Cardiac fibroblast (primary cell): Measurements from ENCODE around the gene TMEM100.
A peak's percentile ranks its signal among the peaks of the same experiment; 100 is the strongest.

Source experiments
- DNase-seq, 2 donors: peaks; one replicate each; pipeline versions ENCODE4 v3.0.0 to v3.0.0-alpha.2; 2010; ENCODE audit warnings: low read depth in 2 of 2
- H3K4me3 ChIP-seq, 2 donors: replicated peaks in 1 of 2; 1 replicate in 1 of 2; 2 replicates in 1 of 2; pipeline ENCODE4 v1.5.1; 2011; ENCODE audit warnings: low read depth in 2 of 2, low read length in 2 of 2, mild to moderate bottlenecking in 2 of 2, moderate library complexity in 1 of 2
- CTCF ChIP-seq: IDR thresholded peaks from one replicate; pipeline ENCODE4 v1.5.1; 2011; ENCODE audit warnings: low read depth, mild to moderate bottlenecking, low read length, inconsistent platforms

TMEM100 gene

GRCh38 chr17:55746466-55746865 lies 23.8 kb upstream of the TMEM100 start:
- H3K4me3 ChIP-seq, result no peak overlapping the region
- no peak for DNase-seq
- no peak for TF ChIP-seq CTCF

- no peak for DNase-seq
- no peak for TF ChIP-seq CTCF
- no peak overlapping the region for H3K4me3 ChIP-seq
Observed at GRCh38 chr17:55745258-55745657, 22.6 kb upstream of the TMEM100 start.

- DNase-seq, result peak in 1 of 2 donors; percentile 19
- no peak for TF ChIP-seq CTCF
- no peak overlapping the region for H3K4me3 ChIP-seq
Observed at GRCh38 chr17:55743103-55743679, 20.5 kb upstream of the TMEM100 start.

GRCh38 chr17:55742272-55743102 lies 19.8 kb upstream of the TMEM100 start:
- H3K4me3 ChIP-seq, result no peak overlapping the region
- TF ChIP-seq CTCF, result no peak
- no peak for DNase-seq

- no peak for TF ChIP-seq CTCF
- no peak overlapping the region for H3K4me3 ChIP-seq
- no peak for DNase-seq
Observed at GRCh38 chr17:55741356-55741700, 18.7 kb upstream of the TMEM100 start.

GRCh38 chr17:55740511-55741355 lies 18.1 kb upstream of the TMEM100 start:
- no peak for TF ChIP-seq CTCF
- no peak for DNase-seq
- H3K4me3 ChIP-seq, result no peak overlapping the region
